PC-9 (cell line): Measurements from ENCODE around the gene LRRC4C. TPM values are rescaled to one million over a fixed set of nuclear protein-coding genes. Genes with fewer than 3 reads are reported as not detected.

Source experiments
- BruUV-seq: library from RNA; stranded (reverse); fragments of 400-500 nt; replicated peaks from 2 replicates; lab custom pipeline; 2021; lab: Mats Ljungman, UMichigan
- CTCF ChIA-PET: fragments of 300-600 bp; sonication (Branson Sonifier 250); formaldehyde crosslinking; loops from one replicate; lab custom pipeline; 2022; ENCODE audit warnings: antibody characterized with exemption; lab: Charles Lee
- POLR2A ChIA-PET: fragments of 300-600 bp; sonication (Branson Sonifier 250); formaldehyde crosslinking; loops from one replicate; lab custom pipeline; 2022; ENCODE audit warnings: antibody characterized with exemption; ENCODE audit not compliant: unreplicated experiment; lab: Charles Lee
- DNase-seq, 2 experiments: peaks; one replicate each; pipeline versions ENCODE4 v3.0.0 to v3.0.0-alpha.2; 2015 to 2022; ENCODE audit warnings: mixed read lengths in 1 of 2
- H2AFZ ChIP-seq: fragments of 200-600 bp; sonication (generic); 2 replicates; pipeline ENCODE4 v1.8.1; 2017; ENCODE audit warnings: antibody characterized with exemption
- H3F3A ChIP-seq: fragments of 200-600 bp; sonication (generic); 2 replicates; pipeline ENCODE4 v1.8.1; 2017; ENCODE audit warnings: antibody characterized with exemption, mild to moderate bottlenecking, low read depth; ENCODE audit not compliant: insufficient read depth
- H3K27ac ChIP-seq: fragments of 200-600 bp; sonication (generic); 2 replicates; pipeline ENCODE4 v1.6.1; 2016; ENCODE audit warnings: mixed run types
- H3K27me3 ChIP-seq: fragments of 200-600 bp; sonication (generic); 2 replicates; pipeline ENCODE4 v1.6.1; 2016; ENCODE audit warnings: low read depth, mixed run types; ENCODE audit not compliant: insufficient read depth
- H3K36me3 ChIP-seq: fragments of 200-600 bp; sonication (generic); 2 replicates; pipeline ENCODE4 v1.6.1; 2016; ENCODE audit warnings: low read depth, mixed run types
- H3K4me1 ChIP-seq: fragments of 200-600 bp; sonication (generic); replicated peaks from 2 replicates; pipeline ENCODE4 v1.6.1; 2016; ENCODE audit warnings: mixed run types; ENCODE audit not compliant: insufficient read depth
- H3K4me2 ChIP-seq: fragments of 200-600 bp; sonication (generic); 2 replicates; pipeline ENCODE4 v1.6.1; 2017; ENCODE audit warnings: mixed run types
- H3K4me3 ChIP-seq: fragments of 200-600 bp; sonication (generic); 2 replicates; pipeline ENCODE4 v1.6.1; 2016; ENCODE audit warnings: mixed run types
- H3K79me2 ChIP-seq: fragments of 200-600 bp; sonication (generic); 2 replicates; pipeline ENCODE4 v1.6.1; 2017; ENCODE audit warnings: low read depth, mixed run types
- H3K9me2 ChIP-seq: fragments of 200-600 bp; sonication (generic); 2 replicates; pipeline ENCODE4 v1.8.1; 2017; ENCODE audit warnings: mild to moderate bottlenecking; ENCODE audit not compliant: insufficient read depth
- H3K9me3 ChIP-seq: fragments of 200-600 bp; sonication (generic); 2 replicates; pipeline ENCODE4 v1.8.1; 2016; ENCODE audit warnings: low read depth; ENCODE audit not compliant: insufficient read depth
- H4K20me1 ChIP-seq: fragments of 200-600 bp; sonication (generic); 2 replicates; pipeline ENCODE4 v1.8.1; 2017; ENCODE audit not compliant: insufficient read depth
- CTCF ChIP-seq: fragments of 200-600 bp; sonication (generic); conservative IDR thresholded peaks from 2 replicates; pipeline ENCODE4 v1.6.1; 2017; ENCODE audit warnings: mixed run types, antibody characterized with exemption, mild to moderate bottlenecking, moderate library complexity
- EZH2 ChIP-seq: fragments of 200-600 bp; sonication (generic); IDR thresholded peaks from 2 replicates; pipeline ENCODE4 v1.8.0; 2017; ENCODE audit warnings: antibody characterized with exemption, low read depth
- intact Hi-C: fragments of 100-400 bp; cut with micrococcal nuclease; formaldehyde crosslinking; loops from one replicate; pipeline ENCODE4 v1.10.0; 2022; ENCODE audit not compliant: unreplicated experiment
- total RNA-seq: library from RNA; stranded (reverse); gene quantifications from 2 replicates; pipeline ENCODE4 v1.2.3, GENCODE V29; 2021

LRRC4C gene
- total RNA-seq, 1 experiment from 2014 or later: not detected

DNA sequence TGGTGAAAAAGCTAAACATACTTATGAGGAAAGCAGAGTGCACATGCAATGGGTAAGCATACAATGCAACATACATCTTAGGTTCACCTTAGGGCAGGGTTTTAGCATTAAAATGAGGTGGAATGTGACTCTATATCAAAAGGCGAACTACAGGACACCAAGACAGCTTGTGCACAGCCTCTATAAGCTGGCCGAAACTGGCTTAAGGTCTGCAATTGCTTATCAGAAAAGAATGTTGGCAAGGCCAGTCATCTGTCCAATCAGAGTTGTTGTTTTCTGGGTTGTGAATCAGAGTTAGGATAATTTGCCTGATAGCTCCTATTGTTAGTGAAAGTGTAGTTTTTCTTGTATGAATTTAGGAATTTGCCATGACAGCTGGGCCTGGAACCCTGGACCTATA, 76.5 kb downstream of the LRRC4C start:
- no TSS peak for BruUV-seq
- no peaks in the 10 kb centered on the region for H3K27me3 ChIP-seq
- H4K20me1 ChIP-seq: no peaks in the 10 kb centered on the region
- no peaks in the 10 kb centered on the region for H3K79me2 ChIP-seq
- no peak overlapping the region for H3K27ac ChIP-seq
- H2AFZ ChIP-seq: no peak overlapping the region
- TF ChIP-seq EZH2 (no peak), CTCF (no peak)
- DNase-seq: no peak
- H3K4me2 ChIP-seq: no peak overlapping the region
- intact Hi-C loops: no loop called here
- ChIA-PET CTCF (no interaction called here), POLR2A (no interaction called here)
- no peaks in the 10 kb centered on the region for H3K4me1 ChIP-seq
- no peaks in the 10 kb centered on the region for H3F3A ChIP-seq
- H3K9me3 ChIP-seq: no peaks in the 10 kb centered on the region
- no peaks in the 10 kb centered on the region for H3K9me2 ChIP-seq
- H3K36me3 ChIP-seq: no peaks in the 10 kb centered on the region
- H3K4me3 ChIP-seq: no peak overlapping the region

DNA sequence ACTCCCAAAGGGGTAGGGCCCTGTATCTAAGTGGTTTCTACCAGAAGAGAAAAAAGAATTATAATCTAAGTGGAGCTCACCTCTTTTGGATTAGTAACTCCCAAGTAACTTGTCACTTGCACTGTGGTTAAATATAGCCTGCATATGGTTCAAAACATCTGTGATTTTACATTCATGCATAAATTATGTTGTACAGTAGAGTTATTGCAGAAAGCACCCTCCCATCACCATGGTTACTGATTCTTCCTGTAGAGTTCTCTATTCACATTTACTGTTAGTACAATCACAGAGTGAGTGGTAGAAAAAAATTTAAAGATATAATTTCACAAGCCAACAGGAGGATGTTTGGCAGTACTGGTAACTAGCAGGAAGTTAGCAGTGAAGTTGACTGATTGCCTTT, 80.4 kb downstream of the LRRC4C start:
- Histone ChIP-seq H3K9me3 (no peaks in the 10 kb centered on the region), H4K20me1 (no peaks in the 10 kb centered on the region; the same call in 1 of the 2 replicates), H3K4me1 (no peaks in the 10 kb centered on the region), H3K9me2 (no peaks in the 10 kb centered on the region), H3K79me2 (no peaks in the 10 kb centered on the region), H3K27me3 (no peaks in the 10 kb centered on the region), H3K4me2 (no peak overlapping the region), H3K27ac (no peak overlapping the region), H3K36me3 (no peaks in the 10 kb centered on the region), H3K4me3 (no peak overlapping the region), H2AFZ (no peak overlapping the region), H3F3A (no peaks in the 10 kb centered on the region)
- POLR2A ChIA-PET: no interaction called here
- CTCF ChIA-PET: no interaction called here
- TF ChIP-seq EZH2 (no peak), CTCF (no peak)
- intact Hi-C loops: no loop called here
- DNase-seq: no peak
- BruUV-seq: no TSS peak

DNA sequence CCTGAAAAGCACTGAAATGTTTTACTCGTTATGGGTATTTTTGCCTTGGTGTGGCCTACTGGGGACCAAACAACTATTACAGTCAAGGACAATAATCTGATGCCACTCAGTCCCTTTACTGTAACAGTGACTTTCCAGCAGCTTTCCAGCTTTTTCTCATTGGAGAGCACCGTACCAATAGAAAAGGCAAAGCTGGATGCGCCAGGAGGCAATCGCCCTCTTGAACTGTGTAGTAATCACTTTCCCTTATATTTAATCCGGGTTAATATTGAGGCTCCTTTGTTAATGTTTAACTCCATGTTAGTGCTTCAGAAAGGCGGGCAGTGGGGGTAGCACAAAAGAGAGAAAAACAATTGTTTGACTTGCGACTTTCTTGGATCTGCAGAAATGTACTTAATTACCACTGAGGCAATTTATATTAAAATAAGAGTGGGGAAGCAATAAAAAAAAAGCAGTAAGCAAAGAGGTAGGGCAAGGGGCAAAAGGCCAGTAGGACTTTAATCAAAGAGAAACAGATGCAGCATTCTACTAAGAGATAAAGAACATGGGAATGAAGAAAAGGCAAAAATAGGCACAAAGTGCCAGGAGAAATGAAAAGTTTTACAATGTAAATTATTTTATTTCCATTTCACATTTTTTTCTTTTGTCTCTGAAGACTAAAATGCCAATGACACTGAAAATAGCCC, 81.6 kb downstream of the LRRC4C start:
- Histone ChIP-seq H3F3A (no peaks in the 10 kb centered on the region), H3K27me3 (no peaks in the 10 kb centered on the region), H4K20me1 (no peaks in the 10 kb centered on the region; the same call in 1 of the 2 replicates), H2AFZ (no peak overlapping the region), H3K36me3 (no peaks in the 10 kb centered on the region), H3K9me2 (no peaks in the 10 kb centered on the region), H3K27ac (no peak overlapping the region), H3K4me1 (no peaks in the 10 kb centered on the region), H3K9me3 (no peaks in the 10 kb centered on the region), H3K4me2 (no peak overlapping the region), H3K79me2 (no peaks in the 10 kb centered on the region), H3K4me3 (no peak overlapping the region)
- DNase-seq: no peak
- TF ChIP-seq EZH2 (no peak), CTCF (no peak)
- ChIA-PET CTCF (no interaction called here), POLR2A (interaction anchor here (0.6 kb wide), 1 partner anchor 24 kb away, joined by 5 read pairs; no protein-coding TSS in a partner anchor)
- intact Hi-C loops: no loop called here
- BruUV-seq: no TSS peak
